Measurements from ENCODE around the gene ALDH3B2. TPM values are rescaled to one million over a fixed set of nuclear protein-coding genes. Genes with fewer than 3 reads are reported as not detected.

The ALDH3B2 gene
- total and polyA plus RNA-seq, 4 donors, result 1.1 to 4.8 (median 2.5) TPM

DNA sequence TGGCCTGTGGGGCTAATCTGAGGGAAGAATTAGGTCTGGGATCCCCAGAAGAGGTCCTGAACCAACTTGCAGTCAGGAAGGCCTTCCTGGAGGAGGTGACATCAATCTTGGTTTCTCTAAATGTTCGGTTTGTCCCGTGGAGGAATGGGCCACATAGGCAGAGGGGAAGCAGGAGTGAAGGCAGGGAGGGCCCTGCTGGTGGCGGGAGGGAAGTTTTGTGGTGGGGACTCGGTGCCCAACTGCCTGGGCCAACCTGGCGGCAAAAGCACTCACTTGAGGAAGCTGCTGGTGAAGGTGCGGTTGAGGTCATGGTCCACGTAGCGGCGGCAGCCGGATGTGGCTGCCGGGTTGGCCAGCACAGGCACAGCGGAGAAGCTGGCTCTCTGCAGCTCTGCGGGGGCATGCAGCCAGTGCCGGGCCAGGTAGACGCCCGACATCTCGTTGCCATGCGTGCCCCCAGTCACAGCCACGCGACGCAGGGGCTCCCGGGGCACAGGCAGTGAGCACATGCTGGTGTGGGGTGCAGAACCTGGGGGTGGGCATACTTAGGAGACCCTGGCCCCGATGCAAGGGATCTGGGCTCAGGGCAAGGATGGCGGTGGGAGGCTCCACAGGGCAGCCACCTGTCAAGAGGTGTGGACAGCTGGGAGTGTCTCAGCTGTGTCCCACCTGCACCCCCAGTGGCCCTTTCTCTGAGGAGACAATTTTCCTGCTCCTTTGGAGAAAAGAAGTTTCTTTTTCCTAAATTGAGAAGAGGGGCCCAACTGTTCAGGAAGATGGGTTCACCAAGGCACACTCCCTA lies 27.7 kb downstream of the ALDH3B2 start:
- peaks cover 0 to 4% (median 0%) of the 10 kb centered on the region in 3 donors for H3K27me3 ChIP-seq (ENCODE audit: control insufficient read depth in 3 of 3, insufficient read depth in 3 of 3, low read length in 2 of 3)
- H3K4me3 ChIP-seq, result no peak overlapping the region
- TF ChIP-seq, protein P1, sequence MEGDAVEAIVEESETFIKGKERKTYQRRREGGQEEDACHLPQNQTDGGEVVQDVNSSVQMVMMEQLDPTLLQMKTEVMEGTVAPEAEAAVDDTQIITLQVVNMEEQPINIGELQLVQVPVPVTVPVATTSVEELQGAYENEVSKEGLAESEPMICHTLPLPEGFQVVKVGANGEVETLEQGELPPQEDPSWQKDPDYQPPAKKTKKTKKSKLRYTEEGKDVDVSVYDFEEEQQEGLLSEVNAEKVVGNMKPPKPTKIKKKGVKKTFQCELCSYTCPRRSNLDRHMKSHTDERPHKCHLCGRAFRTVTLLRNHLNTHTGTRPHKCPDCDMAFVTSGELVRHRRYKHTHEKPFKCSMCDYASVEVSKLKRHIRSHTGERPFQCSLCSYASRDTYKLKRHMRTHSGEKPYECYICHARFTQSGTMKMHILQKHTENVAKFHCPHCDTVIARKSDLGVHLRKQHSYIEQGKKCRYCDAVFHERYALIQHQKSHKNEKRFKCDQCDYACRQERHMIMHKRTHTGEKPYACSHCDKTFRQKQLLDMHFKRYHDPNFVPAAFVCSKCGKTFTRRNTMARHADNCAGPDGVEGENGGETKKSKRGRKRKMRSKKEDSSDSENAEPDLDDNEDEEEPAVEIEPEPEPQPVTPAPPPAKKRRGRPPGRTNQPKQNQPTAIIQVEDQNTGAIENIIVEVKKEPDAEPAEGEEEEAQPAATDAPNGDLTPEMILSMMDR (IDR thresholded peaks at IDR 0.05; ENCODE audit: control extremely low read depth, extremely low read depth), result no peak
- H3K27ac ChIP-seq (ENCODE audit: low read depth in 1 of 2, low read length in 1 of 2), result no peak overlapping the region
- peaks cover 0 to 4% (median 0%) of the 10 kb centered on the region in 5 donors for H3K4me1 ChIP-seq (ENCODE audit: control insufficient read depth in 5 of 5, insufficient read depth in 5 of 5, low read length in 5 of 5)
- ATAC-seq (ENCODE audit: insufficient read depth, low FRiP score) (no peak), DNase-seq (no peak)
- H3K9me3 ChIP-seq (ENCODE audit: control insufficient read depth in 4 of 4, insufficient read depth in 3 of 4, low read length in 3 of 4), result peaks cover 0 to 7% (median 0%) of the 10 kb centered on the region in 4 donors
- WGBS, 2 donors, result 23 to 59% methylated on average over 24 of the region's 24 CpGs
- H3K36me3 ChIP-seq (ENCODE audit: control insufficient read depth in 4 of 4, insufficient read depth in 4 of 4, low read length in 4 of 4), result no peaks in the 10 kb centered on the region
- H3K9ac ChIP-seq (ENCODE audit: insufficient read depth in 1 of 2, low read length in 2 of 2), result no peak overlapping the region

DNA sequence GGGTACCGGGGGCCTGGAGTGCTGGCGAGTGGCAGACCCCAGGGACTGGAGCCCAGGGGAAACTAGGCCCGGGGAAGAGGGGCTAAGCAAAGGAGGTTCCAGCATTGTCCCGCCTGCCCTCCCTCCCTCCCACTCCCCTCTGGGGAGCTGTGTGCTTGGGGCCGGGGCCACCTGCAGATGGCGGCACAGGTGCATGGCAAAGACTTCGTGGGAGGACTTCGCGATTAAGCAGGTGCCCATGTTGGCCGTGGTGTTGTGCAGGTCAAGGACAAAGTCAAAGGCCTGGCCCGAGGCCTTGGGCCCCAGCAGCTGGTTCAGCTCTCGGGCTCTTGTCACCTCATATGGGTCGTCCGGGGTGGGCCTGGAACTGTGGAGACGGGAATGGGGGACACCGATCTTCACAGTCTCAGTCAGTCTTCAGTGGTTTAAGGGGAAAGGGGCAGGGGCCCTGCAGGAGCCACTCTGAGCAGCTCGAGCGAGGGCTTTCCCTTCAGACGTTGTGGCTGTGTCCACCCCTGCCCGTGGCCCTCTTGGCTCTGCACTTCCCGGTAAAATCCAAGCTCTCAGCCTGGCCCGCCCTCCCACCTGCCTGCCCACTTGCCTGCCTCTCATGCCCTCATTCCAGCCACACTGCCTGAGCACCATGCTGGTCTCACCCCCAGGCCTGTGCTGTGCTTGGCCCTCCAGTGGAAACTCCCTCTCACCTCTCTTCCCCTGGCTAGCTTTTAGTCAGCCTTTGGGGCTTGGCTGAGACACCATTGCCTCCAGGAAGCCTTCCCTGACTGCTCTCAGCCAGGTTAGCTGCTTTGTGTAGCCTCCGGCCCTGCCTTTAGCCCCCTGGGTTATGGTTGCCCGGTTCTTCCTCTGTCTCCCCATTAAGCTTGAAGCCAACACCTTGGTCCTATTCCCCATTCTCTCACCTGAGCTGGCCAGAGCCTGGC lies 28.6 kb downstream of the ALDH3B2 start:
- no peak overlapping the region for H3K4me3 ChIP-seq
- no peak for ATAC-seq (ENCODE audit: insufficient read depth, low FRiP score)
- no peak overlapping the region for H3K27ac ChIP-seq (ENCODE audit: low read depth in 1 of 2, low read length in 1 of 2)
- no peak overlapping the region for H3K9ac ChIP-seq (ENCODE audit: insufficient read depth in 1 of 2, low read length in 2 of 2)
- TF ChIP-seq, protein P1 (IDR thresholded peaks at IDR 0.05; ENCODE audit: control extremely low read depth, extremely low read depth), result no peak
- H3K36me3 ChIP-seq (ENCODE audit: control insufficient read depth in 4 of 4, insufficient read depth in 4 of 4, low read length in 4 of 4), result no peaks in the 10 kb centered on the region
- H3K9me3 ChIP-seq (ENCODE audit: control insufficient read depth in 4 of 4, insufficient read depth in 3 of 4, low read length in 3 of 4), result peaks cover 0 to 7% (median 0%) of the 10 kb centered on the region in 4 donors
- peaks cover 0 to 4% (median 0%) of the 10 kb centered on the region in 3 donors for H3K27me3 ChIP-seq (ENCODE audit: control insufficient read depth in 3 of 3, insufficient read depth in 3 of 3, low read length in 2 of 3)
- WGBS, 2 donors, result 80 to 86% methylated on average over 24 of the region's 24 CpGs
- H3K4me1 ChIP-seq (ENCODE audit: control insufficient read depth in 5 of 5, insufficient read depth in 5 of 5, low read length in 5 of 5), result peaks cover 0 to 4% (median 0%) of the 10 kb centered on the region in 5 donors
- no peak for DNase-seq

DNA sequence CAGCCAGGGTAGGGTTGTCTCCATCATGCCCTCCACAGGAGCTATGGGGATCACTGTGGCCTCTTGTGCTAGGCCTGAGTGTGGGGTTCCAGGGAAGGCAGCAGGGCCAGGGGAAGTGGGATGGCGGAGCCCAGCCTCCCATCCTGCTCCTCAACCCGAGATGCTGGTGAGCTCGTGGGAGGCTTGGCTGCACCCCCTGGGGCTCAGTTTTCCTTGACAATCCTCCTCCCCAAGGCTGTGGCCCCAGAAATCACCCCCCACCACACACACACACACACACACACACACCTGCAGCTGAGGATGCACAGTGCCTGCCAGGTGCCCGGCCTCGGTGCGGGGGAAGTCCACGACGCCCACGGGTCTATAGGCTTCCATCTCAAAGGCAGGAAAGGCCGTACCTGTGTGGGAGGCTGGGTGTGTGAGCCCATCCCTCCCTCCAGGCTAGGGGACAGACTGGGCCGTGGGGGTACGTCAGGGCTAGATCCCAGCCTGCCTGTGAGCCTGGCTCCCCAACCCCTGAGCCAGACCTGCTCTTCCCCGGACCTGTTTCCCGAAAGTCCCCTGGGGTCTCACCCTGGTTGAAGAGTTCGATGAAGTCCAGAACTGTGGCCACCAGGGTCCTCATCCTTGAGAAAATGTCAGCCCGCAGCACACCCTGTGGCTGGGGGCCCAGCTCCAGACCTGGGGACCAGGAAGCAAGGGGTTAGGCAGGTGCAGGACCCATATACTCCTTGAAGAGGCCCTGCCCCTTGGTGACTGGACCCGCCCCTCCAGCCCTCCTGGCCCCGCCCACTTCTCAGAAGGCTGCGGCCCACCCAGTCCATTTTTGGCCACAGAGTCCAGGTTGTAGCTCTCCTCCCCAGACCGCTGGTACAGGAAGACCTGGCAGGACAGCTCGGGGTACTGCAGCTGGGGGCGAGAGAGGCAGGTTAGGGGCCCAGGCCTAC lies 29.7 kb downstream of the ALDH3B2 start:
- Histone ChIP-seq H3K4me1 (ENCODE audit: control insufficient read depth in 5 of 5, insufficient read depth in 5 of 5, low read length in 5 of 5) (peaks cover 0 to 4% (median 0%) of the 10 kb centered on the region in 5 donors), H3K27me3 (ENCODE audit: control insufficient read depth in 3 of 3, insufficient read depth in 3 of 3, low read length in 2 of 3) (peaks cover 0 to 4% (median 0%) of the 10 kb centered on the region in 3 donors), H3K27ac (ENCODE audit: low read depth in 1 of 2, low read length in 1 of 2) (no peak overlapping the region), H3K36me3 (ENCODE audit: control insufficient read depth in 4 of 4, insufficient read depth in 4 of 4, low read length in 4 of 4) (no peaks in the 10 kb centered on the region), H3K9ac (ENCODE audit: insufficient read depth in 1 of 2, low read length in 2 of 2) (no peak overlapping the region), H3K9me3 (ENCODE audit: control insufficient read depth in 4 of 4, insufficient read depth in 3 of 4, low read length in 3 of 4) (peaks cover 0 to 6% (median 0%) of the 10 kb centered on the region in 4 donors), H3K4me3 (no peak overlapping the region)
- no peak for DNase-seq
- ATAC-seq (ENCODE audit: insufficient read depth, low FRiP score), result no peak
- TF ChIP-seq, protein P1 (IDR thresholded peaks at IDR 0.05; ENCODE audit: control extremely low read depth, extremely low read depth), result no peak
- WGBS, 2 donors, result 90 to 95% methylated on average over 21 to 22 of the region's 22 CpGs
